ENCODE data around the gene MLANA.
"Not testable (repeated sequence)": the region's sequence is repeated elsewhere in the genome, so short reads cannot be mapped to it uniquely, and the experiment has no call there.

Gene MLANA

DNA sequence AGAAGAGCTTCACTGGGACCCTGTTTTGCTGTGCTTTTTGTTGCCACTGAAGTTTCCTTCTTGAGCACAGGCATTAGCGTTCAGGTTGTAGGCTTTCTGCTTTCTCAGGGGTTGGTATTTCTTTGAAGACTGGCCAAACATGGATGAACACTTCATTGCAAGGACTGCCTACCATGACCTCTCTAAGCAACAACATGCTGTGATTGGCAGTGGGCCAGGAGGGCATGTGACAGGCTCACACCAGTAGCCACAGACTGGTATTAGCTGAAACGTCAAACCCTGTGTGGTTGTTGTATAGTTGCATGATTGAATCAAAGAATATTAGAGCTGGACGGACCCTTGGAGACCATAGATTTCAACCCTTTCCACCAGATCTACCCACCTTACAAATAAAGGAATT, 20.0 kb upstream of the MLANA start:
- DNase-seq: no peak

DNA sequence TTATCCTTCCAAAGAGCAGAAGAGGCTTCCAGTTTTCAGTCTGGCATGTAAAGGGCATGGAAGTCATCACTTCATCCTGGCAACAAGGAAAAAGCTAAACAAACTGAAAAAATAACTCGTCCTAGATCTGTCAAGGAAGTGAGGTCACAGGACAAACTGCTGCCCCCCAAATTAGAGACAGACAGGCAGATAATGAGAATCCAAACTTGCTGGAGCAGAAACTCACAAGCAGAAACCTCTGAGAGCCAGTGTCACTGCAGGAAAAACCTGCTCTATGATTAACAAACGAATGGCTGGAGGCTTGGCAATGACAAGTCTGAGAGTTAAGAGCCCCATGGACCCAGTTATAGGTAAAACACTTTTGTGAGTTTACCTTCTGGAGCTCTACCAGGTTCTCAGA, 18.9 kb upstream of the MLANA start:
- no peak for DNase-seq

DNA sequence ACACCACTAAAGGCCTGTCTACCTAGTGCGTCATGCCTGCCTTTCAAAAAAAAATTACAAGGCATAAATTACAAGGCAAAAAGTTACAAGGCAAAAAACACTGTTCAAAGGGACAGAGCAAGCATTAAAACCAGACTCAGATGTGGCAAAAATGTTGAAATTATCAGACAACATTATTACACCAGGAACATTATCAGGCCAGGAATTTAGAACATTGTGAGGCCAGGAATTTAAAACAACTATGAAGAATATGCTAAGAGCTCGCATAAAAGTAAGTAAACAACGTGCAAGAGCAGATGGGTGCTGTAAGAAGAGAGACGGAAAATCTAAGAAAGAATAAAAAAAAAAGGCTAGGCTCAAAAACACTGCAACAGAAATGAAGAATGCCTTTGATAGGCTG, 18.2 kb upstream of the MLANA start:
- DNase-seq: no peak

DNA sequence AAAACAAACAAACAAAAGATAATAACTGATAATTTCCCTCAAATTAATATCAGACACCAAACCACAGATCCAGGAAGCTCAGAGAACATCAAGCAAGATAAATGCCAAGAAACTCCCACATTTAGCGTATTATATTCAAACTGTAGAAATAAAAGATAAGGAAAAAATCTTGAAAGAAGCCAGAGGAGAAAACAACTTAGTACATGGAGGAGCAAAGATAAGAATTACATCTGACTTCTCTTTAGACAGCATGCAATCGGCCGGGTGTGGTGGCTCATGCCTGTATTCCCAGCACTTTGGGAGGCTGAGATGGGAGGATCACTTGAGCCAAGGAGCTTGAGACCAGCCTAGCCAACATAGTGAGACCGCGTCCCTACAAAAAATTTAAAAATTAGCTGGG, 17.2 kb upstream of the MLANA start:
- no peak for DNase-seq

DNA sequence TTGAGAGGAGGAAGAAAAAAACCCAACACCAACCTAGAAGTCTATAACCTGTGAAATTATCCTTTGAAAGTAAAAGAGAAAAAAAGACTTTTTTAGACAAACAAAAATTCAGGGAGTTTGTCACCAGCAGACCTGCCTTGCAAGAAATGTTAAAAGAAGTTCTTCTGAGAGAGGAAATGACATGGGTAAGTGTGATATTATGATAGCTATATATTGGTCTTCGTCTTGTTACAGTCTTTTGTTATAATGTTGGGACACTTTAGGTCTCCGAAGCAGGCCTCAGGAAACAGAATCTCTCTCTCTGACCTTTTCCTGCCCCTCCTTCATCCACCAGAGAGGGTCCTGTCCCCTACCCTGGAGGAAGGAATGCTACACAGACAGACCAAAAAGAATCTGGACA, 16.6 kb upstream of the MLANA start:
- no peak for DNase-seq

DNA sequence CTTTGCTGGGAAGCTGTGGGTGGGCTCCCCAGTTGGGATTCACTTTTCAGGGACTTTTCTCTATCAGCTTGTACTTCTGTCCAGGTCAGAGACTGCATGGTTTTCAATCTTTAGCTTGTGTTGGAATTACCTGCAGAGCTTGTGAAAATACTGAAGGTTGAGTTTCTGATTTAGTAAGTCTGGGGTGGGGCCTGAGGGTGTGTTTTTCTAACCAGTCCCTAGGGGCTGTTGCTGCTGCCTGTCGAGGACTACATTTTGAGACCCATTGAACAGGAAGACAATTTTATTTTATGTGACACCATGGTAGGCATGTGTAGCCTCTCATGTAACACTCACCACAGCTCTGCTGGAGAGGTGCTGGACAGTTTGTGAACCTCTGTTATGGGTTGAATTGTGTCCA, 14.7 kb upstream of the MLANA start:
- no peak for DNase-seq

DNA sequence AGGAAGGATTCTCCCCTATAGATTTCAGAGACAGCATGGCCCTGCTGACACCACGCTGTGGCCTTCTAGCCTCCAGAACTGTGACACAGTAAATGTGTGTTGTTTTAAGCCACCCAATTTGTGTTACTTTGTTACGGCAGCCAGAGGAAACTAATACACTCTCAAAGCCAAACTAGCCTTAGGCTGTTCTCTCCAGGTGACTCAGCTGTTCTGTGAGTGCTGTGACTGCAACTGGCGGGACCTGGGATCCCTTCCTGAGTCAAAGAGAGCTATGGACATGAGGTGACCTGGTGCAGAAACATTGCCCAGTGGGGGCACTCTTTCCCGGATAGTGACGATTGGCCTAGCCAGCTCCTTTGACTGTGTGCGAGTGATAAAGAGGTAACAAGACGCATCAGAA, 14.0 kb upstream of the MLANA start:
- DNase-seq: no peak

DNA sequence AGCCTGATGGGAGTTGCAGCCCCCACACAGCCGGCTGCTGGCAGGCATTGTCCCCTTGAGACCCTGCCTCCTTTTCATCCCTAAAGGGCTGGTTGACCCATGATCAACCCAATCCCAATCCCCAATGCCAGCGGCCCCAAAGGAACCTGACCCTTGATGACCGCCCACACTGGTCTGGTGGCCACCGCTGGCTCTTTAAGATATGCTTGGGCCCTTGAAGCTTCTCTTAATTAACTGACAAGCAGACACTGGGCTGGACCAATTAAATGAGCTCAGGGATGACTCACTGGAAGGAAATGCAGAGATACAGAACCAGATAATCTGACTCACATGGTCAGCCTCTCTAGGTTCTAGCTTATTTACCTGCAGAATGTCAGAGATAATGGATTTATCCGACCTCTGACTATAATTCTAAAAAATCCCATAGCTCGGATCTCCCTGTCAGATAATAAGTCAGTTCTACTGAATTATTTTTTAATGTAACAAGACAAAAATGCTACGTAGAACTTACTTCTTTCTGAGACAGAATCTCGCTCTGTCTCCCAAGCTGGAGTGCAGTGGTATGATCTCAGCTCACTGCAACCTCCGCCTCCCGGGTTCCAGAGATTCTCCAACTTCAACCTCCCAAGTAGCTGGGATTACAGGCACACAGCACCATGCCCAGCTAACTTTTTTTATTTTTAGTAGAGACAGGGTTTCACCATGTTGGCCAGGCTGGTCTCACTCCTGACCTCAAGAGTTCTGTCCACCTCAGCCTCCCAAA, 11.1 kb upstream of the MLANA start:
- DNase-seq: no peak

DNA sequence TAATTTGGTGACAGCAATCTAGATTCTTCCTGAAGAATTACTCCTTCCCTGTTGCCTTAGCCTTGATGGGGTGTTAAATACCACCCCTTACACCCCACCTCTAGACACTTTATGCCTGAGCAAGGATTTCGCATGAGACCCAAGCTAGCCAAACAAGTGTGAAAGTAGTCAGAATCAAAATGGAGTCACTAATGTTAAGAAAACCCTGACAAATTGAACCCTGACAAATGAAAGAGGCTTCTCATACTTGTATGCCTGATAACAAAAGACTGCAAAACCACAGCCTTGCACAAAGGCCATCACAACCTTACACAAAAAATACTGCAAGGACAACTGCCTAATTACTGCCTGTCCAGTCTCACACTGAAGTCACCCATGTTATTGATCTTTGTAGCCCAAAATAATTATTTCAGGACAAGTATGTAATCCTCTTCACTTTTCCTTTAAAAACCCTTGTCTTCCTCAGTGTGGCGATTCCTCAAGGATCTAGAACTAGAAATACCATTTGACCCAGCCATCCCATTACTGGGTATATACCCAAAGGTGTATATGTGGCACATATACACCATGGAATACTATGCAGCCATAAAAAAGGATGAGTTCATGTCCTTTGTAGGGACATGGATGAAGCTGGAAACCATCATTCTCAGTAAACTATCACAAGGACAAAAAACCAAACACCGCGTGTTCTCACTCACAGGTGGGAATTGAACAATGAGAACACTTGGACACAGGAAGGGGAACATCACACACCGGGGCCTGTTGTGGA, 8.3 kb upstream of the MLANA start:
- not testable (repeated sequence) for DNase-seq

DNA sequence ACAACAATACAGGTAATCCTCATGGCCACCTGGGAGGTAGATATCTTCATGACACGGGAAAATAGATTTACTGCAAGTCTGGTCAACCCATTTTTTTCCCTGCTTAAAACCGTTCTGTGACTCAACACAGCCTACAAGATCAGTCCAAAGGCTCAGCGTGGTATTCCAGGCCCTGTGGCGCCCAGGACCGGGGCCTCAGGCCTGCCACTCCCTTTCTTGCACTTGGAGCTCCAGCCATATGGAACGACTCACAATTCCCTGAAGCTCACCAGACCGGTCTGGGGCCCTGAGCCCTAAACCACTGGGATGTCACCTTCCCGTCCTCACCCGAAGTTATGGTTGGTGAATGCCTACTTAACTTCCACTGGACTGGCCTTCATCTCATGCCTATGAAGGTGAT, 6.5 kb upstream of the MLANA start:
- DNase-seq: no peak

DNA sequence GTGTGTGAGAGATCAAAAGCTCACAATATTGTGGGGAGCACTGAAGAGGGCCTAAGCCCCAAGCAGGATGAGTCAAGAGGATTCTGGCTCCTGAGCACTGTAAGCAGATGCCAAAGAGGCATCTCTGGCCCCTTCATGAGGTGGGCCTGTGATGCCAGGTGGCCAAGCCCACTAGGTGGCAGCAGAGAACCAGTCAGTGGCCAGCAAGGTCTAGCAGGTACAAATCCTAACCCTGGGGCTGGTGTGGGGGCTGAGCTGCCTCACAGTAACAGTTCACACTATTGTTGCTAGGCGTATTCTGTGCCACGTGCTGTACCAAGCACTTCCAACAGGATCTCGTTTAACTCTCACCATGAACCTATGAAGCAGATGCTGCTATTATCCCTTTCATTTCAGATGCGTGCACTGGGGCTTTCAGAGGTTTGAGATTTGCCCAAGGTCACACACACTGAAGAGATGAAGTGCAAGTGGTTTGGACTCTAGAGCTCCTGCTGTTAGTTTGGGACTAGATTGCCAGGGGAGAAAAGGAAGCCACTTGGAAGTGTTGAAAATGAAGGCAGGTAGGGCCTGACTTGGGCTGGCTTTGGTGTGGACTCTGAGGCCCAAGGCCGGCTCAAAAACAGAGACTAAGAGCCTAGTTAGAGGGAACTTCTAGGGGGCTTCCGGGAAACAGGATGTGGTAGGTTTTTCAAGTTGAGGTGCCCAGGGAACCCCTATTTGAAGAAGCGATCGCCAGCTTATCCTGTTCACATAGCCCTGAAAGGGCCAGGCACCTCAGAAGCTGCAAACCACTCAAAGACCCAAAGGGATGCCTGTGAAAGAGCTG, 4.4 kb upstream of the MLANA start:
- DNase-seq: peak; percentile 51

DNA sequence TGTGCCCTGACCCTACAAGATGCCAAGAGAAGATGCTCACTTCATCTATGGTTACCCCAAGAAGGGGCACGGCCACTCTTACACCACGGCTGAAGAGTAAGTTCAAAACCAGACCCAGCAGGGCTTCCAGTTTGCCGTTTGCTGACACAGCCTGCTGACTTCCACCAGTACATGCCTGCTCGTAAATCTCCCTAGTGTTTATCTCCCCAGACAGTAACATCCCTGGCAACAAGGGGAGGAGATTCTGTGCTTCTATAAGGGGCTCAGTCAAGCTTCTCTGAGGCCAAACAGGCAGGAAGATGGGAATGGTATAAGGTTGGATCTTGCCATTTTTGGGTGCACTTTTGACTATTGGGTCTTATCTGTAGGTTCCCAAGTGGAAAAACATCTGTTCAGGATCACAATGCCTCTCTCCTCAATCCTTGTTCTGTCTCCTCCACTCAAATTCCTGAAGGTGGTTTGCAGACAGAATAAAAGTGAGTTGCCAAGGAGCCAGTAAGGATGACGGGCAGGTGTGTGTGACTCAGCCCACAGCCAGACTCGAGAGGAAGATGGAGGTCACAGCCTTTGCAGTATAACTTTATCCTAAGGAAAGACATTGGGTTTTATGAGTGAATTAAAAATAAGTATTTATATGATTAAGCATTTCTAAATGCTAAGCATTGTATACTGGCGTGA, 1.9 kb downstream of the MLANA start:
- no peak for DNase-seq

DNA sequence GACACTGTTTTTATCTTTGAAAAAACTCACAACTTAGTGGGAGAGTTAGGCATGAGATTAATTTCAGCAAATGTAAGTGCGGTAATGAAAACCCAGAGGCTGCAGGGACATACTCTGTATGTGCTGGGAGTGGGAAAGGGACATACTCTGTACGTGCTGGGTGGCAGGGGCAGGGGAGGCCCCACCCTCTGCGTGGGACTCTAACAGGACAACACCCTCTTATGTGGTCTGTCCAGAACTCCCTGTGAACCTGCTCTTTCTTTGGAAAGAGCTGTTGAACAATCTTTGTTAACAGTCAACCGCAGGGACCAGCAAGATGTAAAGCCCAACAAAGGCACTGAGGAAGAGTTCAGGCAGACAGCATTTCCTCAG, 2.4 kb downstream of the MLANA start:
- no peak for DNase-seq

DNA sequence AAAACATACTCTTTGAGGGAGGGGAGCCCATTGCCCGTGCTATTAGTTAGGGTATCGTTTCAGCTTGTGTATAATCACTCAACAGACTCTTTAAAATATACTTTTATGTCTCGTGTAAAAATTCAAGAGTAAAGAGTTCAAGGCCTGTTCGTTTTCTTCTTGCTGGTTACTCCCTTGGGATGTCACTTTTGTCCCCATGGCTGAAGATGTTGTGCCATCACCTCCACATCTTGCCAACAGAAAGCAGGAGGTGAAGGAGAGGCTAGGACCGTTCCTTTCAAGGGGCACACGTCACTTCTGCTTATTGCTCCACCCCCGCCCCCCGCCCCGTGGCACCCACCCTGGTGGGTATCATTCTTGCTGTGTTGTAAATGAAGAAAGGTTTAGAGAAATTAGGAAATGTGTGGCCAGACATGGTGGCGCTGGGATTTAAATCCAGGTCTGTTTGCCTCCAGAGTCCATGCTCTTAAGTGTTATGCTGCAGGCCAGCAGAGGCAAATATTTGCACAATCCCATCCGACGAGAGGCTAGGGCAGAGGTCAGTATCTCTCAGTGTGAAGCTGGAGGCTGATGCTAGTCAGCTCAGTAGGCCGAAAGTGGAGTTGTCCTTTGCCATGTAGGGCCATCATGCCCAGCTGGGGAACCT, 3.0 kb downstream of the MLANA start:
- DNase-seq: no peak

DNA sequence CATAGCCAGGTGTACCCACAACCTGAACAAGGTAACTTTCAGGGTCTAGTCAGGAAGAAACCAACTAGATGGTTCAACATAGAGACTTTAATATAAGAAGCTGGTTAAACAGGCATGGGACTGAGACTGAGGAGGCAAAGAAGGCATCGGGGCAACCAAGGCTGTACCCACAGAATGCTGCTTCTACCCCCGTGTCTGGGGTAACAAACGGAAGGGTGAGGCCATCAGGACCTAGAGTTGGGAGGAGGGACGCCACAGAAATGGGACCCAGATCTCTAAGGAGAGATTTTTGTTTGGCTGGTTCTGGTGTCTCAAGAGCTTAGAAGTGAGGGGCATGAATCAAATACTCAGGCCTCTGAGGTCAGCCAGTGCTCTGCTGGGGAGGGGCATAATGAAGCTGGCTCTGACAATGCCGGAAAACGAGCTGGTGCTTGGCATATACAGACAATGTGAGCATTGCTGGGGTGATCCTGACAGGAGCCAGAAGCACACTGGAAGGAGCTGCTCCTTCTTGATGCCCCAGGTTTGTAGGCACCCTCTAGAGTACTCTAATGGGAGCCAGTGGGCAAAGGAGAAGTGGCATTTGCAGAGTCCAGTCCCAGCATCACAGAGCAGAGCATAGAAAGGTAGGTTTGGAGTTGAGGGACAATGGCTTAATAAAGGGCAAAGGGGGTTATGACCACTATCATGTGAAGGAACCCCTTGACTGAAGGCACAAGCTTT, 3.7 kb downstream of the MLANA start:
- DNase-seq: no peak

DNA sequence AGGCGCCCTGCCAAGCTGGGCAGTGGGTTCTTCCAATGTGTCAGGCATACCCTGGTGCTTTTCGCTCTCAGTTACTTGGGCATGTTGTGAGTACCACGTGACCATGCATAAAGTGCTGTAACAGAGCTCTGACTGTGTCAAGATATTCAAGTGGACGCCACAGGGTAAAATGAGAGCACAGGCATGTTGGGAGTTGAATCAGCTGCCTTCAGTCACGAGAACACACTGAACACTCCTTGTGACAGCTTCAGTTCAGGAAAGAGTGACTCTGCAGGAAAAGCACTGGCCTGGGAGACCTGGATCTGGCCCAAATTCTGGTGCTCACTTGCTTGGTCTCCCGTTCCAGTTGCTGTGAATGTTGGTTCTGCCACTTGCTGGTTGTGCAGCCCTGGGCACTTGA, 5.1 kb downstream of the MLANA start:
- DNase-seq: no peak

DNA sequence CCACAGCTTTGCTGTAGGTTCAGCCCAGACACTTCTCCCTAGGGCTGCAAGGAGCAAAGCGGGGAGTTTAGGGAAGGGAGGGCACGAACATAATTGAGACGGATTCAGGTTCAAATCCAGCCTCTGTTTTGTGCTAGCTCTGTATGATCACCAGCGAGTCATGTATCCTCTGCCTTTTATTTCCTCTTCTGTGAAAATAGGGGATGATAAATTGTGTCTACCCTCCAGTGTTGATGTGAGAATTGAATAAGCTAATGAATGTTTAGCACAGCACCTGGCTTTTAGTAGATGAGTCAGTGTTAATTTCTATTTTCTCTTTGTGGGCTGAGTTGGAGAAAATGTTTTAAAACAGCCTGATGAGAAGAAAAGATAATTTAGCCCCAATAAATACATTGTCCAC, 6.2 kb downstream of the MLANA start:
- no peak for DNase-seq

DNA sequence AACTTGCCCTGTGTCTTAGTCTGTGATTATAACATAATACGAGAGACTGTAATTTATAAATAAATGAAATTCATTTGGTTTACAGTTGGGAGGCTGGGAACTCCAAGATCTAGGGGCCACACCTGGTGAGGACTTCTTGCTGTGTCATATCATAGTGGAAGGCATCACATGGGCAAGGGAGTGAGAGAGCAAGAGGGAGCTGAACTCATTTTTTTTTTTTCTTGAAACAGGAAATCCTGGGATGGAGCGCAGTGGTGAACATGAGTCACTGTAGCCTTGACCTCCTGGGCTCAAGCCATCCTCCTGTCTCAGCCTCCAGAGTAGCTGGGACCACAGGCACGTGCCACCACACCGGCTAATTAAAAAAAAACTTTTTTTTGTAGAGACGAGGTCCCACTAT, 7.2 kb downstream of the MLANA start:
- DNase-seq: no peak

DNA sequence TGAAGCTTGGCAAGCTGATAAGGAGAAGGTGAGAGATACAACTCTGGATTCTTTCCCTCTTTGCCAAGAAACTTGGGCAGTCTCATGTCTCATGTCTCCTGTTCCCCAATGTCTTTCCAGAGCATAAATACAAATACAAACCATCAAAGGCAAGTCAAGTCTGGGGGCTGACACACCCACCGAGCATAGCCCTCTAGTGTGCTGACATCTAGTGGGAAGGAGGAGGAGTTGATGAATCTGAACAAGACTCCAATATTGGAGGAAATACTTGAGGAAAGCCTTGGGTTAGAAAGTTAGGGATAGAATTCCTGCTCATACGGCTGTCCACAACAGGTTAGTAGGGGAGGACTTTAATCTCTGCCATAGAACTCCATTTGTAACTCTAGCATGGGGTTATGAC, 8.6 kb downstream of the MLANA start:
- DNase-seq: no peak

DNA sequence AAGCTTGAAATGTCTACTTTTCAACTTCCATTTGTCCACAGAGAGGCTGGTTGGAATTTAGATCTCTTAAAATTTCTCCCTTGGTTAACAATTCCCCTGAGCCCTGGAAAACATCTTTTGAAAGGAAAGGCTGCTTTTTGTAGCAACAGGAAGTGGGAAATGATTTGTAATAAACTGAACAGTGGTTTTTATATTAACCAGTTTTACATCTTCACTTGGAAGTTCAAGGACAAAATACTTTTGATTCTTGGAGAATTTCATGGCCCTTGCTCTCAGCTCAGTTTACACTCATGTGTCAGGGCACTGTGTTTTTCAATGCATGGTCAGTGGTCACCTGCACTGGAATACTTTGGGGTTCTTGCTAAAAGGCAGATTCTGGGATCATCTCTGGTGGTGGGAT, 9.9 kb downstream of the MLANA start:
- DNase-seq: no peak

DNA sequence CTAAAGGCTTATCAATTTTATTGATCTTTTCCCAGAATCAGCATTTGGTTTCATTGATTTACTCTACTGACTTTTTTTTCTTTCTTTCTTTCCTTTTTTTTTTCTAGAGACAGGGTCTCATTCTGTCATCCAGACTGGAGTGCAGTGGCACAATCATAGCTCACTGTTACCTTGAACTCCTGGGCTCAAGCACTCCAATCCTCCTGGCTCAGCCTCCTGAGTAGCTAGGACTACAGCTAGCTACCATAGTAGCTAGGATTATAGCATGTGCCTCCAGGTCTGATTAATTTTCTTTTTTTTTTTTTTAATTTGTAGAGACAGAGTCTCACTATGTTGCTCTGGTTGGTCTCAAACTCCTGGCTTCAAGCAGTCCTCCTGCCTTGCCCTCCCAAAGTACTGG, 11.7 kb downstream of the MLANA start:
- no peak for DNase-seq

DNA sequence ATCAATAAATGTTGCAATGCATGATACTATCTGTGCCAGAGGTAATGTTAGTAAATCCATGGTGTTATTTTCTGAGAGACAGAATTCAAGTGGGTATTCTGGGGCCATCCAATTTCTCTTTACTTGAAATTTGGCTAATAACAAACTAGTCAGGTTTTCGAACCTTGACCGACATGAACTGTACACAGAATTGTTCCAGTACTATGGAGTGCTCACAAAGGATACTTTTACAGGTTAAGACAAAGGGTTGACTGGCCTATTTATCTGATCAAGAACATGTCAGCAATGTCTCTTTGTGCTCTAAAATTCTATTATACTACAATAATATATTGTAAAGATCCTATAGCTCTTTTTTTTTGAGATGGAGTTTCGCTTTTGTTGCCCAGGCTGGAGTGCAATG, 18.2 kb downstream of the MLANA start:
- no peak for DNase-seq
